ENCODE results near the gene SETD6.

- no peak for TF ChIP-seq CTCF (IDR thresholded peaks at IDR 0.05; ENCODE audit: low read depth, low read length)
- TF ChIP-seq EZH2phosphoT487 (IDR thresholded peaks at IDR 0.05; ENCODE audit: low read depth) = no peak
Observed at GRCh38 chr16:58472266-58472665, 43.1 kb upstream of the SETD6 start.
